CD4-positive, alpha-beta T cell (primary cell): ENCODE results near the gene BCO1. TPM values are rescaled to one million over a fixed set of nuclear protein-coding genes. Genes with fewer than 3 reads are reported as not detected.

Source experiments
- ATAC-seq: fragments of 200-7000 bp; cut with Tn5 transposase; one replicate; pipeline ENCODE4 v1.10.0; 2022; ENCODE audit warnings: mild to moderate bottlenecking; ENCODE audit not compliant: poor library complexity
- CTCF ChIA-PET: fragments of 350-600 bp; sonication (Branson Sonifier 250); formaldehyde crosslinking; loops from one replicate; lab custom pipeline; 2021; ENCODE audit warnings: antibody characterized with exemption, inconsistent platforms; lab: Charles Lee
- POLR2A ChIA-PET: fragments of 350-600 bp; sonication (Branson Sonifier 250); formaldehyde crosslinking; loops from one replicate; lab custom pipeline; 2021; ENCODE audit warnings: antibody characterized with exemption, inconsistent platforms; lab: Charles Lee
- DNase-seq, 14 experiments: peaks; one replicate each; pipeline ENCODE4 v3.0.0-alpha.2; 2013 to 2020; ENCODE audit warnings: mixed read lengths in 2 of 14
- H3K27ac ChIP-seq, 2 donors: one replicate each; pipeline versions ENCODE4 v1.5.1 to v1.7.0; 2013; ENCODE audit warnings: low read length in 2 of 2, low read depth in 1 of 2, mild to moderate bottlenecking in 1 of 2
- H3K27me3 ChIP-seq, 2 experiments: 1 replicate in 1 of 2; 2 replicates in 1 of 2; pipeline versions ENCODE4 v1.6.1 to v1.7.0; 2013; ENCODE audit warnings: low read length in 2 of 2, control low read depth in 1 of 2, mild to moderate bottlenecking in 1 of 2, moderate library complexity in 1 of 2; ENCODE audit not compliant: insufficient read depth in 2 of 2, control insufficient read depth in 1 of 2
- H3K36me3 ChIP-seq: one replicate; pipeline ENCODE4 v1.6.1; 2013; ENCODE audit warnings: low read length, control low read depth; ENCODE audit not compliant: insufficient read depth
- H3K4me1 ChIP-seq: one replicate; pipeline ENCODE4 v1.6.1; 2013; ENCODE audit warnings: low read length, control low read depth; ENCODE audit not compliant: insufficient read depth
- H3K4me3 ChIP-seq: one replicate; pipeline ENCODE4 v1.5.1; 2013; ENCODE audit warnings: mild to moderate bottlenecking, low read length, moderate library complexity
- H3K9me3 ChIP-seq, 2 experiments: 1 replicate in 1 of 2; 2 replicates in 1 of 2; pipeline versions ENCODE4 v1.6.1 to v1.7.0; 2013; ENCODE audit warnings: low read length in 2 of 2, mild to moderate bottlenecking in 2 of 2, control low read depth in 1 of 2, moderate library complexity in 1 of 2; ENCODE audit not compliant: control insufficient read depth in 1 of 2, insufficient read depth in 1 of 2
- H3K27ac Mint-ChIP-seq: one replicate; pipeline ENCODE4 v1.8.0; 2020; ENCODE audit warnings: mixed read lengths
- H3K27me3 Mint-ChIP-seq: one replicate; pipeline ENCODE4 v1.8.0; 2021; ENCODE audit warnings: mixed read lengths
- H3K36me3 Mint-ChIP-seq: one replicate; pipeline ENCODE4 v1.8.0; 2021; ENCODE audit warnings: low read depth, mixed read lengths
- H3K4me1 Mint-ChIP-seq: one replicate; pipeline ENCODE4 v1.8.0; 2021; ENCODE audit warnings: low read depth, mixed read lengths
- H3K4me3 Mint-ChIP-seq: one replicate; pipeline ENCODE4 v1.8.0; 2020; ENCODE audit warnings: mild to moderate bottlenecking, mixed read lengths
- H3K9me3 Mint-ChIP-seq: one replicate; pipeline ENCODE4 v1.8.0; 2020; ENCODE audit warnings: mixed read lengths
- intact Hi-C, 2 experiments: fragments of 100-400 bp; cut with DNase I in 1 of 2; cut with micrococcal nuclease in 1 of 2; formaldehyde crosslinking; loops; one replicate each; pipeline versions ENCODE4 v1.15.1 to v1.9.0; 2023 to 2025; cut with DNase I, micrococcal nuclease
- total RNA-seq, 174 experiments: library from RNA in 2 of 174; stranded (reverse) in 2 of 174; gene quantifications; one replicate each; pipeline ENCODE4 v1.2.3 and lab custom pipeline; 2021 to 2026
- TF ChIP-seq, protein P1 (sequence below): fragments of 200-600 bp; IDR thresholded peaks from one replicate; pipeline ENCODE4 v1.8.0; 2022; ENCODE audit warnings: antibody characterized with exemption, mild to moderate bottlenecking

Gene BCO1
- total RNA-seq, 2 experiments from 2014 or later: not detected

DNA sequence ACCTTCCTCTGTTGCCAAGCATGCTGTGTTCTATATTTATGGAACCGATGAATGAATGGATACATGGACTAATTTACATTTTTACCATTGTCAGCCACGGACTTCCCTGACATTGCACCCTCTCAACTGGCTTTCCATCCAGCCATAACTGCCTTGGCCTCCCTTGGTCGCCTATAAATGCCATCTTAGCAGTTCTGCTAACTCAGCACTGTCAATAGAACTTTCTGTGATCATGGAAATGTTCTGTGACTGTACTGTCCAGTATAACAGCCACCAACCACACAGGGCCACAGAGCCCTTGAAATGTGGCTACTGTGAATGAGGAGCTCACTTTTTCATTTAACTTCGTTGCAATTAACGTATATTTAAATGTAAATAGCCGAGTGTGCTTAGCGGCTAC, 8.7 kb upstream of the BCO1 start:
- intact Hi-C loops: no loop called here
- H3K9me3 ChIP-seq: no peaks in the 10 kb centered on the region
- Mint-ChIP-seq H3K36me3 (no peaks in the 10 kb centered on the region), H3K4me3 (no peak overlapping the region), H3K4me1 (no peaks in the 10 kb centered on the region), H3K27me3 (peaks cover 26% of the 10 kb centered on the region), H3K9me3 (no peaks in the 10 kb centered on the region), H3K27ac (no peak overlapping the region)
- no peak overlapping the region for H3K27ac ChIP-seq
- ChIA-PET CTCF (no interaction called here), POLR2A (no interaction called here)
- peaks cover 0 to 5% of the 10 kb centered on the region in 2 experiments for H3K27me3 ChIP-seq
- no peaks in the 10 kb centered on the region for H3K4me1 ChIP-seq
- no peak overlapping the region for H3K4me3 ChIP-seq
- TF ChIP-seq, protein P1, sequence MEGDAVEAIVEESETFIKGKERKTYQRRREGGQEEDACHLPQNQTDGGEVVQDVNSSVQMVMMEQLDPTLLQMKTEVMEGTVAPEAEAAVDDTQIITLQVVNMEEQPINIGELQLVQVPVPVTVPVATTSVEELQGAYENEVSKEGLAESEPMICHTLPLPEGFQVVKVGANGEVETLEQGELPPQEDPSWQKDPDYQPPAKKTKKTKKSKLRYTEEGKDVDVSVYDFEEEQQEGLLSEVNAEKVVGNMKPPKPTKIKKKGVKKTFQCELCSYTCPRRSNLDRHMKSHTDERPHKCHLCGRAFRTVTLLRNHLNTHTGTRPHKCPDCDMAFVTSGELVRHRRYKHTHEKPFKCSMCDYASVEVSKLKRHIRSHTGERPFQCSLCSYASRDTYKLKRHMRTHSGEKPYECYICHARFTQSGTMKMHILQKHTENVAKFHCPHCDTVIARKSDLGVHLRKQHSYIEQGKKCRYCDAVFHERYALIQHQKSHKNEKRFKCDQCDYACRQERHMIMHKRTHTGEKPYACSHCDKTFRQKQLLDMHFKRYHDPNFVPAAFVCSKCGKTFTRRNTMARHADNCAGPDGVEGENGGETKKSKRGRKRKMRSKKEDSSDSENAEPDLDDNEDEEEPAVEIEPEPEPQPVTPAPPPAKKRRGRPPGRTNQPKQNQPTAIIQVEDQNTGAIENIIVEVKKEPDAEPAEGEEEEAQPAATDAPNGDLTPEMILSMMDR: no peak
- DNase-seq (no peak), ATAC-seq (no peak)
- no peaks in the 10 kb centered on the region for H3K36me3 ChIP-seq

- no peak overlapping the region for H3K4me3 Mint-ChIP-seq
- TF ChIP-seq, protein P1: no peak
These were observed 7.5 kb upstream of the BCO1 start for GRCh38 chr16:81231014-81231413.

DNA sequence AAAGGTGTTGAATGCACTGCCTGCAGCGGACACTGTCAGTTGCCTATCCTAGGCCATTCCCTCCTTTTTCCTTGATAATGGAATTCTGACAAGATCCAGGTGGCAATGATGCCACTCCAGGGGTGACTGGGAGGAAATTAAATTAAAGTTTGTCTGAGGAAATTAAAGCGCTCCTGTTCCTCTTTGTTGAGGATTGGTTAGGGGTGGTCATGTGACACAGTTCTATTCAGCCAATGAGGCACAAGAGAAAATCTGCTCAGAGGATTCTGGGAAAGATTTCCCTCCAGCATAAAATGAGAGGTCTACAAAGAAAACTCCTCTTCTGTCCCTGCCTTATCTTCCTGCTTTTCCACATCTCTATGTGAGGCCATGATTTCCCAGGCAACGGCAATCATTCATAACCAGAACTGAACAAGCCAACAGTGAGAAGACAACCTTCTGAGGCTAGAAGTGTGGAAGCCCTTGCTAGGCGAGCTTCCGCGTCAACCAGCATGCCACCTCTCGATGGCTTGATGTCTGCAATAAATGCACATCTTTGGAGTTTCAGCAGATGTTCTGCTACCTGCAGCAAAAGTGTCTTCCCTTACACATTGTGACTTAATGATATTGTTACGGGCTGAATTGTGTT, 5.6 kb upstream of the BCO1 start:
- no peak overlapping the region for H3K4me3 ChIP-seq
- TF ChIP-seq, protein P1: no peak
- Mint-ChIP-seq H3K36me3 (no peaks in the 10 kb centered on the region), H3K27me3 (peaks cover 17% of the 10 kb centered on the region), H3K4me1 (no peaks in the 10 kb centered on the region), H3K4me3 (no peak overlapping the region), H3K27ac (no peak overlapping the region), H3K9me3 (no peaks in the 10 kb centered on the region)
- intact Hi-C loops: no loop called here
- H3K27me3 ChIP-seq: peaks cover 0 to 5% of the 10 kb centered on the region in 2 experiments
- ATAC-seq: no peak
- POLR2A ChIA-PET: no interaction called here
- DNase-seq: no peak
- H3K27ac ChIP-seq: no peak overlapping the region
- no peaks in the 10 kb centered on the region for H3K36me3 ChIP-seq
- CTCF ChIA-PET: no interaction called here
- H3K4me1 ChIP-seq: no peaks in the 10 kb centered on the region
- no peaks in the 10 kb centered on the region for H3K9me3 ChIP-seq

More at GRCh38 chr16:81231014-81231413, 7.5 kb upstream of the BCO1 start:
- H3K27me3 ChIP-seq: peaks cover 0 to 5% of the 10 kb centered on the region in 2 experiments
- CTCF ChIA-PET: no interaction called here
- POLR2A ChIA-PET: no interaction called here
- no peak overlapping the region for H3K4me3 ChIP-seq
- H3K9me3 Mint-ChIP-seq: no peaks in the 10 kb centered on the region
- no peaks in the 10 kb centered on the region for H3K36me3 ChIP-seq
- no peaks in the 10 kb centered on the region for H3K9me3 ChIP-seq
- ATAC-seq (no peak), DNase-seq (no peak)
- peaks cover 20% of the 10 kb centered on the region for H3K27me3 Mint-ChIP-seq
- no peak overlapping the region for H3K27ac Mint-ChIP-seq
- H3K27ac ChIP-seq: no peak overlapping the region
- no peaks in the 10 kb centered on the region for H3K4me1 Mint-ChIP-seq
- intact Hi-C loops: no loop called here
- no peaks in the 10 kb centered on the region for H3K36me3 Mint-ChIP-seq
- H3K4me1 ChIP-seq: no peaks in the 10 kb centered on the region
